ENCODE measurements around the gene DNAJC5. TPM values are rescaled to one million over a fixed set of nuclear protein-coding genes. Genes with fewer than 3 reads are reported as not detected.
A peak's percentile ranks its signal among the peaks of the same experiment; 100 is the strongest.

The DNAJC5 gene
- total and polyA plus RNA-seq, 9 of the 15 experiments (the other 6 are each of a cell fraction or from before 2014, with no cell fraction given), result 0.95 to 42.8 (median 23.4) TPM

DNA sequence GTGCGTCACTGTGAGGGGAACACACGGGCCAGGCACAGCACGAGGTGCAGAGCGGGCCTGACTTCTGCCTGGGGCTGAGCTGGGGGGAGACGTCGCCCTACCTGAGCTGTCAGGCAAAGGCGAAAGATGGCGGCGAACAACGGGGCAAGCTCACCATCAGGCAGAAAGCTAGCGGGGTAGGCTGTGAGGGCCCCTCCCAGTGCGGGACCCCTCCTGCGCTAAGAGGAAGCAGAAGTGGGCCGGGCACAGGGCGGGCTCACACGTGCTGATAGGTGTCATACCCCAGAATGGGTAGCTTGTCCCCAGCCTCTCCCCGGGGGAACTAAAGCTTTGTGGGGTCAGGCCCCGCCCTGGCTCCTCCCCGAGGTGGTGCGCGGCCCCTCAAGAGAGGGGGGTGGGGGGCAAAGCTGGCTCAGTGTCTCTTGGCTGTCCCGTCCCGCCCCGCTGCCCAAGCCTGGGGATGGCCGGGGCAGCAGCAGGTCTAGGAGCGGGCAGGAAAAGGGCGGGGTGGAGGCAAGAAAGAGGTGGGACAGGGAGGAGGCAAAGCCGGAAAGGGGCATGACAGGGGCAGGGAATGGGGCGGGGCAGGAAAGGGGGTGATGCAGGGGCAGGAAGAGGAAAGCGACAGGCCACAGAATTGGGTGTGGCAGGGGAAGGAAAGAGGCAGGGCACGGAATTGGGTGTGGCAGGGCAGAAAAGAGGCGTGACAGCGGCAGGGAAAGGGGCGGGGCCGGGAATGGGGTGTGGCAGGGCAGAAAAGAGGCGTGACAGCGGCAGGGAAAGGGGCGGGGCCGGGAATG lies 46.6 kb downstream of the DNAJC5 start (continued):
- TF ChIP-seq, protein P1, sequence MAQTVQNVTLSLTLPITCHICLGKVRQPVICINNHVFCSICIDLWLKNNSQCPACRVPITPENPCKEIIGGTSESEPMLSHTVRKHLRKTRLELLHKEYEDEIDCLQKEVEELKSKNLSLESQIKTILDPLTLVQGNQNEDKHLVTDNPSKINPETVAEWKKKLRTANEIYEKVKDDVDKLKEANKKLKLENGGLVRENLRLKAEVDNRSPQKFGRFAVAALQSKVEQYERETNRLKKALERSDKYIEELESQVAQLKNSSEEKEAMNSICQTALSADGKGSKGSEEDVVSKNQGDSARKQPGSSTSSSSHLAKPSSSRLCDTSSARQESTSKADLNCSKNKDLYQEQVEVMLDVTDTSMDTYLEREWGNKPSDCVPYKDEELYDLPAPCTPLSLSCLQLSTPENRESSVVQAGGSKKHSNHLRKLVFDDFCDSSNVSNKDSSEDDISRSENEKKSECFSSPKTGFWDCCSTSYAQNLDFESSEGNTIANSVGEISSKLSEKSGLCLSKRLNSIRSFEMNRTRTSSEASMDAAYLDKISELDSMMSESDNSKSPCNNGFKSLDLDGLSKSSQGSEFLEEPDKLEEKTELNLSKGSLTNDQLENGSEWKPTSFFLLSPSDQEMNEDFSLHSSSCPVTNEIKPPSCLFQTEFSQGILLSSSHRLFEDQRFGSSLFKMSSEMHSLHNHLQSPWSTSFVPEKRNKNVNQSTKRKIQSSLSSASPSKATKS (CRISPR knock-in tag; IDR thresholded peaks at IDR 0.05), result no peak
- TF ChIP-seq EGR1 (conservative IDR thresholded peaks at IDR 0.05), result no peak
- TF ChIP-seq ZNF146 (CRISPR knock-in tag; IDR thresholded peaks at IDR 0.05; ENCODE audit: unreplicated experiment), result no peak
- TF ChIP-seq EZH2 (IDR thresholded peaks at IDR 0.05; ENCODE audit: borderline replicate concordance, low read depth, low read length), result no peak
- TF ChIP-seq ZEB2 (IDR thresholded peaks at IDR 0.05), result no peak
- TF ChIP-seq, protein P2, sequence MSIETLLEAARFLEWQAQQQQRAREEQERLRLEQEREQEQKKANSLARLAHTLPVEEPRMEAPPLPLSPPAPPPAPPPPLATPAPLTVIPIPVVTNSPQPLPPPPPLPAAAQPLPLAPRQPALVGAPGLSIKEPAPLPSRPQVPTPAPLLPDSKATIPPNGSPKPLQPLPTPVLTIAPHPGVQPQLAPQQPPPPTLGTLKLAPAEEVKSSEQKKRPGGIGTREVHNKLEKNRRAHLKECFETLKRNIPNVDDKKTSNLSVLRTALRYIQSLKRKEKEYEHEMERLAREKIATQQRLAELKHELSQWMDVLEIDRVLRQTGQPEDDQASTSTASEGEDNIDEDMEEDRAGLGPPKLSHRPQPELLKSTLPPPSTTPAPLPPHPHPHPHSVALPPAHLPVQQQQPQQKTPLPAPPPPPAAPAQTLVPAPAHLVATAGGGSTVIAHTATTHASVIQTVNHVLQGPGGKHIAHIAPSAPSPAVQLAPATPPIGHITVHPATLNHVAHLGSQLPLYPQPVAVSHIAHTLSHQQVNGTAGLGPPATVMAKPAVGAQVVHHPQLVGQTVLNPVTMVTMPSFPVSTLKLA (conservative IDR thresholded peaks at IDR 0.05), result peak in 1 of 2 experiments; percentile 59; a peak in 3 of 4 replicates
- TF ChIP-seq ZZZ3 (IDR thresholded peaks at IDR 0.05), result no peak
- TF ChIP-seq, protein P3, sequence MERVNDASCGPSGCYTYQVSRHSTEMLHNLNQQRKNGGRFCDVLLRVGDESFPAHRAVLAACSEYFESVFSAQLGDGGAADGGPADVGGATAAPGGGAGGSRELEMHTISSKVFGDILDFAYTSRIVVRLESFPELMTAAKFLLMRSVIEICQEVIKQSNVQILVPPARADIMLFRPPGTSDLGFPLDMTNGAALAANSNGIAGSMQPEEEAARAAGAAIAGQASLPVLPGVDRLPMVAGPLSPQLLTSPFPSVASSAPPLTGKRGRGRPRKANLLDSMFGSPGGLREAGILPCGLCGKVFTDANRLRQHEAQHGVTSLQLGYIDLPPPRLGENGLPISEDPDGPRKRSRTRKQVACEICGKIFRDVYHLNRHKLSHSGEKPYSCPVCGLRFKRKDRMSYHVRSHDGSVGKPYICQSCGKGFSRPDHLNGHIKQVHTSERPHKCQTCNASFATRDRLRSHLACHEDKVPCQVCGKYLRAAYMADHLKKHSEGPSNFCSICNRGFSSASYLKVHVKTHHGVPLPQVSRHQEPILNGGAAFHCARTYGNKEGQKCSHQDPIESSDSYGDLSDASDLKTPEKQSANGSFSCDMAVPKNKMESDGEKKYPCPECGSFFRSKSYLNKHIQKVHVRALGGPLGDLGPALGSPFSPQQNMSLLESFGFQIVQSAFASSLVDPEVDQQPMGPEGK (CRISPR knock-in tag; IDR thresholded peaks at IDR 0.05; ENCODE audit: borderline replicate concordance), result no peak
- peak in 1 of 2 experiments; percentile 58; a peak in 1 of 4 replicates for TF ChIP-seq FOXK2 (conservative IDR thresholded peaks at IDR 0.05 in 1 of 2, IDR thresholded peaks at IDR 0.05 in 1 of 2; ENCODE audit: low read depth in 2 of 2)
- TF ChIP-seq, protein P4, sequence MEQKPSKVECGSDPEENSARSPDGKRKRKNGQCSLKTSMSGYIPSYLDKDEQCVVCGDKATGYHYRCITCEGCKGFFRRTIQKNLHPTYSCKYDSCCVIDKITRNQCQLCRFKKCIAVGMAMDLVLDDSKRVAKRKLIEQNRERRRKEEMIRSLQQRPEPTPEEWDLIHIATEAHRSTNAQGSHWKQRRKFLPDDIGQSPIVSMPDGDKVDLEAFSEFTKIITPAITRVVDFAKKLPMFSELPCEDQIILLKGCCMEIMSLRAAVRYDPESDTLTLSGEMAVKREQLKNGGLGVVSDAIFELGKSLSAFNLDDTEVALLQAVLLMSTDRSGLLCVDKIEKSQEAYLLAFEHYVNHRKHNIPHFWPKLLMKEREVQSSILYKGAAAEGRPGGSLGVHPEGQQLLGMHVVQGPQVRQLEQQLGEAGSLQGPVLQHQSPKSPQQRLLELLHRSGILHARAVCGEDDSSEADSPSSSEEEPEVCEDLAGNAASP (IDR thresholded peaks at IDR 0.05), result no peak
- TF ChIP-seq ZNF707 (CRISPR knock-in tag; conservative IDR thresholded peaks at IDR 0.05), result no peak
- TF ChIP-seq CBX1 (IDR thresholded peaks at IDR 0.05; ENCODE audit: low read depth), result no peak
- TF ChIP-seq, protein P5, sequence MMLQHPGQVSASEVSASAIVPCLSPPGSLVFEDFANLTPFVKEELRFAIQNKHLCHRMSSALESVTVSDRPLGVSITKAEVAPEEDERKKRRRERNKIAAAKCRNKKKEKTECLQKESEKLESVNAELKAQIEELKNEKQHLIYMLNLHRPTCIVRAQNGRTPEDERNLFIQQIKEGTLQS (IDR thresholded peaks at IDR 0.05), result no peak
- TF ChIP-seq, protein P5 (CRISPR knock-in tag; conservative IDR thresholded peaks at IDR 0.05), result no peak
- TF ChIP-seq MYC (IDR thresholded peaks at IDR 0.05; ENCODE audit: low read depth, low read length), result peak; percentile 23; the same call in 1 of the 2 replicates
- TF ChIP-seq MYC (CRISPR knock-in tag; IDR thresholded peaks at IDR 0.05; ENCODE audit: borderline replicate concordance, low read depth), result no peak
- TF ChIP-seq MECOM (CRISPR knock-in tag; IDR thresholded peaks at IDR 0.05), result no peak
- no peak for TF ChIP-seq SMAD1 (IDR thresholded peaks at IDR 0.05; ENCODE audit: low read depth, low read length, partially characterized antibody)
- TF ChIP-seq, protein P6, sequence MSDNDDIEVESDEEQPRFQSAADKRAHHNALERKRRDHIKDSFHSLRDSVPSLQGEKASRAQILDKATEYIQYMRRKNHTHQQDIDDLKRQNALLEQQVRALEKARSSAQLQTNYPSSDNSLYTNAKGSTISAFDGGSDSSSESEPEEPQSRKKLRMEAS (CRISPR knock-in tag; IDR thresholded peaks at IDR 0.05), result peak; percentile 11; the same call in 1 of the 2 replicates
